ENCODE data around the gene RGS2.

The RGS2 gene, protein sequence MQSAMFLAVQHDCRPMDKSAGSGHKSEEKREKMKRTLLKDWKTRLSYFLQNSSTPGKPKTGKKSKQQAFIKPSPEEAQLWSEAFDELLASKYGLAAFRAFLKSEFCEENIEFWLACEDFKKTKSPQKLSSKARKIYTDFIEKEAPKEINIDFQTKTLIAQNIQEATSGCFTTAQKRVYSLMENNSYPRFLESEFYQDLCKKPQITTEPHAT

GRCh38 chr1:192808518-192809306 is at the start of gene RGS2:
RGS2 (plus strand) TSS chr1:192809039; CDS start chr1:192809072, 33 bp downstream.
- peak; percentile 60 to 80 (median 70) for DNase-seq

DNA sequence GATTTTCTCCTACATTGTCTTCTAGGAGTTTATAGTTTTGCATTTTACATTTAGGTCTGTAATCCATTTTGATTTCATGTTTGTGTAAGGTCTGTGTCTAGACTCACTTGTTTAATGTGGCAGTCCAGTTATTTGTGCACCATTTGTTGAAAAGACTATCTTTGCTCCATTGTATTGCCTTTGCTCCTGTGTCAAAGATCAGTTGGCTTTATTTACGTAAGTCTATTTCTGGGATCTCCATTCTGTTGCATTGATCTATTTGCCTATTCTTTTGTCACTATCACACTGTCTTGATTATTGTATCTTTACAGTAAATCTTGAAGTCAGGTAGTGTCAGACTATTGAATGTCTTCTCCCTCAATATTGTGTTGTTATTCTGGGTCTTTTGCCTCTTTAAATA is 49.7 kb upstream of the RGS2 start:
- DNase-seq: no peak

GRCh38 chr1:192762265-192762664 is 46.6 kb upstream of the RGS2 start:
- no peak for DNase-seq

DNA sequence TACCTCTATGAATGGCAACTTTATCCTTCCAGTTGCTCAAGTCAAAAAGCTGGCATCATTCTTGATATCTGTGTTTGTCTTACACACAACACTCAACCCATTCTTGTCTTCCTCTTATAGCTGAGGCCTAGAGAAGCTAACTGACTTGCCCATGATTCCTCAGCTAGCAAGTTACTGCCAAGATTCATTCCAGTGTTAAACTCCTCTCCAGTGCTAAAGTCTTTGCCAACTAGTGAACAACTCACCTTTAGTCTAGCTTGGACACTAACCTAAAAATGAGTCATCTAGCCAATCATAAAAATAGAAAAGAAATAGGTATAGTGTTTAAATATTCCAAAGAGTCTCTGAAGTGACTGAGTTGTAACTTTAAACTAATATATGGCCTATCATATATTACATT is 45.6 kb upstream of the RGS2 start:
- DNase-seq: no peak

GRCh38 chr1:192763756-192764155 is 45.1 kb upstream of the RGS2 start:
- DNase-seq: no peak

- DNase-seq: no peak
These were observed 44.2 kb upstream of the RGS2 start for GRCh38 chr1:192764675-192765074.

DNA sequence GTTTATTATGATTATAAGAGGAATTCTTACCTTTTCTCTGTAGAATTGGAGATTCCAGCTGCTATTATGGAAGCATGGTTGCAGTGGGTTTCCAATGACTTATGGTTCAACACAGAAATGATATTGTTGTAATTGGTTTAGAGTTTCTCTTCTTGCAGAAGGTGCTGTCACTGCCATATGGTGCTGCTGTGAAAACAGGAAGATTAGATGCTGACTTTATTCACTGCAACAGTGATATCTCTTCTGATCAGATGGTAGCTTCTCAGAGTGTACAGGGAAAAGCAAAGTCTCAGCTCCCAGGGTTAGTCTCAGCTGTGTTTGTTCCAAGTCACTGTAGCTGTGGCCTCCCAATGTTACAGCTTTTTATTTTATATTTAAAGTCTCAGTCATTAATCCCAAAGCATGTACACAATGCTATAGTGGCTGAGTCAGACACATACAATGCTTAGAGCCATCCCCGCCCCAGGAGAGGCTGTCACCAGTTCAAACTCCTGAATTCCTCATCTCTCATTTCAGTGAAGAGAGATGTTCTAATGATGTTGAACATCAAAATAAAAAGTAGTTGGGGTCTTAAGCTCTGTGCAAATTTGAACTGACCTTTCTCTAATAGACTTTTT is 42.7 kb upstream of the RGS2 start:
- DNase-seq: no peak

GRCh38 chr1:192766876-192767275 is 42.0 kb upstream of the RGS2 start:
- no peak for DNase-seq

GRCh38 chr1:192767798-192768197 is 41.0 kb upstream of the RGS2 start:
- no peak for DNase-seq

- DNase-seq: no peak
These were observed 40.4 kb upstream of the RGS2 start for GRCh38 chr1:192768463-192768862.

DNA sequence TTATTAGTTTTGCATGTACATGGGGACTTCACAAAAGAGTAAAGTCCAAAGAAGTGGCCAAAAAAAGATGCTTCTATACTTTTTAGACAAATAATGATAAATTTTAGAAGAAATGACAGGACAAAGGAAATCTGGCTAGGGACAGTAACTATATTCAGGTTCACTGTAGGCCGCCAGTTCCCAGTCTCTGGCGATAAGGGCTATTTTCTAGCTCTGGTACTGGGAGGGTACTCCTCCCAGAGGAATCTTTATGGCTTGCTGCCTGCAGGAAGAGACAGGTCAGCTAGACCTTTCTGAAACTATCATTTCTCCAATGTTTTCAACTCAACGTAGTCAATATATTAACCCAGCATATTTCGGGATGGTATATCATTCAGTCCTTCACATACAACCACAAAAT is 37.5 kb upstream of the RGS2 start:
- DNase-seq: no peak

DNA sequence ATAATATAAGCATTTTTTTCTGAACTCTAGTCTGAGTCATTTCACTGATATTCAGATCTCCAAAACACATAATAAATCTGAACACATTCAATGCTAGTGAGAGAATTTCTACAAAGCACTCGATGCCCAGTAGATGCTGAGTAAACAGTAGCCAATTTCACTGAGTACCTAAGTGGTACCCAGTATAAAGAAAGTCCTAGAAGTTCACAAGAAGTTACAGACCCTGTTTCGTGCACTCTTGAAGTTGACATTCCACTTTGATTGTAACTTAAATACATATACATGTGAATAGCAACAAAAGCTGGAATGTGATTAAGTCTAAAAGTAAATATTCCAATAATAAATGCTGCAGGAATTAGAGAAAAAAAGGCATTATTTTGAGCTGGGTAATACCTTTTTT is 33.2 kb upstream of the RGS2 start:
- no peak for DNase-seq

- DNase-seq: no peak
These were observed 32.6 kb upstream of the RGS2 start for GRCh38 chr1:192776206-192776605.

DNA sequence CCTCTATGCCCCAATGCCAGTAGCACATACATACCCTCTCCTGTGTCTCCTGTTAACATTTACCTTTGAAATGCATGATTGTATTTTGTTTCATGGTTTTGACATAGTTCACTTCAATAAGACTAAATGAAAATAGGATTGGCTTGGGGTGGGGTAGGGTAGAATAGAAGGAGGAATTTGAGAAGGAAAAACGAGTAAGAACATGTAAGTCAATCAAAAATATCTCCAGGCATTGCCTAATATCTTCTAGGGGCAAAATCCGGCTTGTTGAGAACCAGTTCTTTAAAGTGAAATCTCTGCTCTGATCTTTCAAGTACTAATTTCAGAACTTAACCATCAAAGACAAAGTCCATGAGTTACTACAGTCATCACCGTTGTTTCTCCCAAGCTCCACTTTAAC is 31.8 kb upstream of the RGS2 start:
- DNase-seq: no peak

- no peak for DNase-seq
These were observed 25.0 kb upstream of the RGS2 start for GRCh38 chr1:192783791-192784190.

DNA sequence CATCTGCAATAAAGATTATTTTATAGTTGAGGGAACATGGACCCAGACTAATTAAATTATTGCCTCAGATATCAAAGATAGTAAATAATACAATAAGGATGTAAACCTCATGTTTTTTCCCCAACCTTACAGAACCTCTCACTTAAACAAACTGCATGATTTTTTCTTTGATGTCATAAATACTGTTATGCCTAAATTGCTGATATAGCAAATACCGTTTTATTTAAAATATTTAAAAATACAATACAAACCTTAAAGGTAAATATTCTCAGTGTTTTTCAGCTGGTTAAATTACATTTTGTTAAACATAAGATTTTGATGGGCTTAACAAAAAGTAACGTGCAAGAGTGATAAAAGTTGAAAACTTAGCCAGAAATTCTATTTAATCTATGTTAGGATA is 24.4 kb upstream of the RGS2 start:
- DNase-seq: no peak

GRCh38 chr1:192786576-192786975 is 22.3 kb upstream of the RGS2 start:
- DNase-seq: no peak

DNA sequence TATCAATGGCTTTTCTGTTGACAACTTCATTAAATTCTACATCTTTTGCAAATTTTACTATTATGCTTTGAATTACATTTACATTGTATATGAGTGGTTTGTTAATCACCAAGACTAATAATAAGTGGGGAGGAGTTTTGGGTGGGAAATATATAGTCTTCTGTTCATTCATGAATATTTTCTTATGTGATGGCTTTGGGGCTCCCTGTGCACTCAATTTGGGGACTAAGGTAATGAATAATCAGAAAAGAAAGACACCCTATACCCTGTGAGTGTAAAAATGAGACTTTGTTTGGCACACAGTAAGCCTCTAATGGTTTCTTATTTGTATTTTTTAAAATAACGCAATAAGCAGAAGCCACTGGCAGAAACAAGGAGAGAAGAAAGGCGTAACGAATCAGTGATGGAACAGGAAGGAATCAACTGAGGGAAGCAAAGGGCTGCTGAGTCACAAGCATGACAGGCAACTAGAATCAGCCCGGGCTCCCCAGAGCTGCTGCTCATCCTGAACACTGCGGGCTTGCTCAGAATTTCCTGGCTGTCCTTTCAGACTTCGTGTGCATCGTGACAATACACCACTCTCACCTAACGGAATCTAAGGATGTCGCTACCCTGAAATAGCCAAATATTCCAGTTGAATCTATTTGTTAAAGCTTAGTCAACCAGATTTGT is 20.8 kb upstream of the RGS2 start:
- DNase-seq: no peak

DNA sequence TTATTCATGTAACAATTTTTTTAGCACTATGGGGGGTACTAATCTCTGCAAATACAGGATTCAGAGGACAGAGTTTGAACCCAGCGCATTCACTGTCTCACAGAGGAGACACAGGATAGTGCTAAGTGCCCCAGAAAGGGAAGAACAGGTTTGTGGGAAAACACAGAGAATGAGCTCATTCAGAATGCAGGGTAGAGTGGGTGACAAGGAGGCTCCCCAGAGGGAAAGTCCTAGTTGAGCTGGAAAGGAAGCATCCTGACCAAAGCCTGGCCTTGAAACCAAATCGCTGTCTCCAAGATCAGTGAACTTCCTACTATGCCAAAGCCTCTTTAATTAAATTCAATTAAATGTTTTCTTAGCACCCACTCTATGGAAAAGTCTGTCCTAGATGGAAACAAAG is 19.0 kb upstream of the RGS2 start:
- no peak for DNase-seq

- DNase-seq: no peak
These were observed 16.2 kb upstream of the RGS2 start for GRCh38 chr1:192792628-192793027.

DNA sequence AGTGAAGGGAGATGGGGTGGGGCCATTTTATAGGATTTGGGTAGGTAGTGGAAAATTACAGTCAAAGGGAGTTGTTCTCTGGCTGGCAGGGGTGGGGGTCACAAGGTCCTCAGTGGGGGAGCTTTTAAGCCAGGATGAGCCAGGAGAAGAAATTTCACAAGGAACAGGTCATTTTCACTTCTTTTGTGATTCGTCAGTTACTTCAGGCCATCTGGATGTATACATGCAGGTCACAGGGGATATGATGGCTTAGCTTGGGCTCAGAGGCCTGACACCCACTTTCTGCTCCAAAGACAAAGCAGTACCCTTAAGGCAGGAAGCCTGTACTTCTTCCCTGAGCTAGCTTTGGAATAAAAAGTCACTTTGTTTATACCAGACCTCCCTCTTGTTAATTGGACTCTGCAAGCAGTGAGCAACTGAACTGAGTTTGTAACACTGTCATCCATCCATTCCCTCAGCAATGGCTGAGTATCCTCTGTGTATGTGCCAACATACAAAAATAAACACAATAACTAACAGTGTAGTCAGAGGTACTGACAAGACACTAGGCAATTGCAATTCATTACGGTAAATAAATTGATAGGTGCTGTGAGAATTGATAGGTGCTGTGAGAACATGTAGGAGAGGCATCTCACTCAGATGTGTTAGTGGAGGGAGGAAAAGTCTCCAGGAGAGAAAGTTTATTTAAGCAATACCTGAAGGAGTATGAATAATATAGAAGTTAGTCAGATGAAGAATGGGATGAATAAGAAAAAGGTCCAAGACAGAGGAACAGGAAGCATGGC is 14.7 kb upstream of the RGS2 start:
- DNase-seq: no peak

- DNase-seq: no peak
These were observed 14.1 kb upstream of the RGS2 start for GRCh38 chr1:192794768-192795035.
